Muscle of arm (tissue), 12 donors: ENCODE measurements around the gene SPSB1. TPM values are rescaled to one million over a fixed set of nuclear protein-coding genes. Genes with fewer than 3 reads are reported as not detected.

Source experiments
- DNase-seq: peaks from one replicate; pipeline ENCODE4 v3.0.0-alpha.2; 2013
- polyA plus RNA-seq, 12 donors: library from polyadenylated mRNA; unstranded; fragments of 120-200 nt; gene quantifications; one replicate each; pipeline ENCODE4 v1.2.1, GENCODE V29; 2013; ENCODE audit not compliant: insufficient read length in 12 of 12

SPSB1 gene
- polyA plus RNA-seq, 12 donors, result 5.4 to 11.4 (median 7.0) TPM; not detected in 1

DNA sequence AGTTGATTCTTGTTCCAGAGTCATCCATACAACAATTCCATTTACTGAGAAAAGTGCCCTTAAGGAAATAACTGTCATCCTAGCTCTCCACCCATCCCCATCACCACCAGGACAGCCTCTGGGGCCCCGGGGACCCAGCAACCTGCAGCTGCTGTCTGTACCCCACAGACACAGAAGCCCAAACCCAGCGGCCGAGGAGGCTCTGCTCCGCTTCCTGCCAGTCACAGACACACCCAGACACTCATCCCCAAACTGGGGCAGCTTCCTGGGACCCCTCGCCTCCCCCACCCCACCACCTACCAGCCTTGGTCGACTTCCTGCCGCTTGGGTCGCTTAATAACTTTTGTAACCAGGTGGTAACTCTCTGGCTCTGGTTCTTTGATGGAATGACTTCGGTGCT lies 125.0 kb downstream of the SPSB1 start:
- no peak for DNase-seq

DNA sequence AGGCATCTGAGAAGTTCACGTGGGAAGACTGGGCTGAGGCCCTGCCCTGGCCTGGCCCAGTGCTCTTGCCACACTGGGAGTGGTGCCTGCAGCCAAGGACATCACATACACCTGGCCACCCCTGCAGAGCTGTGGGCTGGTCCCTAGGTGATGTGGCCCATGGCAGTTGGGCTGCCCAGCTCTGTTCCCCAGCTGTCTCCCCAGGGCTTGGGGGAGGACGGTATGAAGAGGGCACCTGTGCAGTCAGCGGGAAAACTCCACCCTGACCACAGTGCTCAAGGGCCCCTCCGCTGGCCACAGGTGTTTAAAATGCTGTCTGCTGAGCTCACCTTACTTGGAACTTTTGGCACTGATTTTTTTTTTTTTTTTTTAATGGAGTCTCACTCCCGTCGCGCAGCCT lies 126.2 kb downstream of the SPSB1 start:
- DNase-seq, result no peak

Other genes with a start within 250 kb of the SPSB1 start
- gene SLC2A5, start 223.3 kb upstream of the SPSB1 start, polyA plus RNA-seq, result 10 to 100 TPM in 5 of 12 donors, 1 to 10 TPM in 6, not detected in 1; 2.1 to 23.4 (median 9.4) TPM
- gene GPR157, start 163.8 kb upstream of the SPSB1 start, polyA plus RNA-seq, result 1 to 10 TPM in 7 of 12 donors, under 1 TPM in 3, not detected in 2; 0.57 to 4.5 (median 1.6) TPM
- gene H6PD, start 58.1 kb upstream of the SPSB1 start, polyA plus RNA-seq, result 10 to 100 TPM; 28.4 to 75.0 (median 32.8) TPM
- 1 to 10 TPM in 10 of 12 donors, not detected in 2; 1.0 to 2.4 (median 1.5) TPM for gene SLC25A33, start 246.6 kb downstream of the SPSB1 start, polyA plus RNA-seq